IMR-90 (cell line): ENCODE measurements around the gene TNFRSF17.

Experiments
- BHLHE40 ChIP-seq: fragments of 150-350 bp; IDR thresholded peaks from 2 replicates; pipeline ENCODE4 v1.6.1; 2016; ENCODE audit warnings: mild to moderate bottlenecking, low read depth, low read length
- CEBPB ChIP-seq: IDR thresholded peaks from 2 replicates; pipeline ENCODE4 v1.6.1; 2012; ENCODE audit warnings: low read depth, low read length, improper control_type of control experiment
- CTCF ChIP-seq: conservative IDR thresholded peaks from 2 replicates; pipeline ENCODE4 v1.5.1; 2012; ENCODE audit warnings: mild to moderate bottlenecking, low read depth, low read length, improper control_type of control experiment
- ELK1 ChIP-seq: fragments of 150-350 bp; IDR thresholded peaks from 2 replicates; pipeline ENCODE4 v1.6.1; 2016; ENCODE audit warnings: low read depth, mild to moderate bottlenecking, low read length, moderate library complexity, borderline replicate concordance
- FOS ChIP-seq: fragments of 150-350 bp; IDR thresholded peaks from 2 replicates; pipeline ENCODE4 v1.6.1; 2016; ENCODE audit warnings: low read depth, low read length
- MAZ ChIP-seq: IDR thresholded peaks from 2 replicates; pipeline ENCODE4 v1.6.1; 2012; ENCODE audit warnings: low read depth, mild to moderate bottlenecking, low read length, improper control_type of control experiment, moderate library complexity, borderline replicate concordance
- MXI1 ChIP-seq: IDR thresholded peaks from 2 replicates; pipeline ENCODE4 v1.6.1; 2012; ENCODE audit warnings: low read depth, mild to moderate bottlenecking, low read length, moderate library complexity, borderline replicate concordance
- NFE2L2 ChIP-seq: fragments of 150-350 bp; IDR thresholded peaks from 2 replicates; pipeline ENCODE4 v1.6.1; 2016; ENCODE audit warnings: low read depth, mild to moderate bottlenecking, low read length
- POLR2A ChIP-seq: IDR thresholded peaks from 2 replicates; pipeline ENCODE4 v1.6.1; 2012; ENCODE audit warnings: mild to moderate bottlenecking, low read depth, low read length
- RAD21 ChIP-seq: IDR thresholded peaks from 2 replicates; pipeline ENCODE4 v1.6.1; 2012; ENCODE audit warnings: low read length, improper control_type of control experiment
- RCOR1 ChIP-seq: IDR thresholded peaks from 2 replicates; pipeline ENCODE4 v1.6.1; 2012; ENCODE audit warnings: mild to moderate bottlenecking, low read length, improper control_type of control experiment; ENCODE audit not compliant: insufficient replicate concordance
- RFX5 ChIP-seq: IDR thresholded peaks from 2 replicates; pipeline ENCODE4 v1.8.0; 2012; ENCODE audit warnings: low read depth, mild to moderate bottlenecking, low read length, moderate library complexity
- SMC3 ChIP-seq: fragments of 150-350 bp; IDR thresholded peaks from 2 replicates; pipeline ENCODE4 v1.6.1; 2016; ENCODE audit warnings: low read depth, mild to moderate bottlenecking, antibody characterized with exemption, low read length, moderate library complexity
- USF2 ChIP-seq: fragments of 150-350 bp; IDR thresholded peaks from 2 replicates; pipeline ENCODE4 v1.6.1; 2017; ENCODE audit warnings: mild to moderate bottlenecking, antibody characterized with exemption, low read length, low read depth

DNA sequence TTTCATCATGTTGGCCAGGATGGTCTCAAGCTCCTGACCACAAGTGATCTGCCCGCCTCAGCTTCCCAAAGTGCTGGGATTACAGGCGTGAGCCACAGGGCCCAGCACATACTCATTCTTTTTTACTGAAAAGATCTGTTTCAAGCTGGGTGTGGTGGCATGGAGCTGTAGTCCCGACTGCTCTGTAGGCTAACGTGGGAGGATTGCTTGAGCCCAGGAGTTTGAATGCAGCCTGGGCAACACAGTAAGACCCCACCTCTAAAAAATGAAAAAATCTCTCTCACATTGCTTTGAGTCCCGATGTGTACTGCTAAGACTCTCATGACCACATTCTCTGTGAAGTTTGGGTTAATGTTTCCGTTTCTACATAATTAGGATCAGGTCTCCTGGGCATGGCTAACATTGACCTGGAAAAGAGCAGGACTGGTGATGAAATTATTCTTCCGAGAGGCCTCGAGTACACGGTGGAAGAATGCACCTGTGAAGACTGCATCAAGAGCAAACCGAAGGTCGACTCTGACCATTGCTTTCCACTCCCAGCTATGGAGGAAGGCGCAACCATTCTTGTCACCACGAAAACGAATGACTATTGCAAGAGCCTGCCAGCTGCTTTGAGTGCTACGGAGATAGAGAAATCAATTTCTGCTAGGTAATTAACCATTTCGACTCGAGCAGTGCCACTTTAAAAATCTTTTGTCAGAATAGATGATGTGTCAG lies 2.3 kb downstream of the TNFRSF17 start:
- no peak for TF ChIP-seq USF2
- TF ChIP-seq CTCF, result no peak
- no peak for TF ChIP-seq SMC3
- TF ChIP-seq NFE2L2, result no peak
- no peak for TF ChIP-seq MXI1
- no peak for TF ChIP-seq POLR2A
- TF ChIP-seq CEBPB, result no peak
- no peak for TF ChIP-seq RAD21
- TF ChIP-seq RFX5, result no peak
- no peak for TF ChIP-seq BHLHE40
- no peak for TF ChIP-seq ELK1
- TF ChIP-seq RCOR1, result no peak
- no peak for TF ChIP-seq MAZ
- no peak for TF ChIP-seq FOS
